Large intestine (tissue), 3 donors: ENCODE results near the gene PTCD3. TPM values are rescaled to one million over a fixed set of nuclear protein-coding genes. Genes with fewer than 3 reads are reported as not detected.
A peak's percentile ranks its signal among the peaks of the same experiment; 100 is the strongest.

Experiments used
- DNase-seq, 2 donors: peaks; one replicate each; pipeline versions ENCODE4 v3.0.0 to v3.0.0-alpha.2; 2013
- H3K27ac ChIP-seq: one replicate; pipeline ENCODE4 v1.5.1; 2013; ENCODE audit warnings: low read length
- H3K27me3 ChIP-seq: 2 replicates; pipeline ENCODE4 v1.6.1; 2013; ENCODE audit warnings: low read length; ENCODE audit not compliant: control insufficient read depth, insufficient read depth
- H3K36me3 ChIP-seq: 2 replicates; pipeline ENCODE4 v1.6.1; 2013; ENCODE audit warnings: low read length; ENCODE audit not compliant: control insufficient read depth, insufficient read depth
- H3K4me1 ChIP-seq: one replicate; pipeline ENCODE4 v1.6.1; 2013; ENCODE audit warnings: low read length; ENCODE audit not compliant: control insufficient read depth, insufficient read depth
- H3K4me3 ChIP-seq: one replicate; pipeline ENCODE4 v1.5.1; 2013; ENCODE audit warnings: low read length
- H3K9me3 ChIP-seq: one replicate; pipeline ENCODE4 v1.6.1; 2013; ENCODE audit warnings: mild to moderate bottlenecking, low read depth, low read length, moderate library complexity; ENCODE audit not compliant: control insufficient read depth
- WGBS: methylation state at CpG from one replicate; pipeline ENCODE4 v1.1.5; 2013; ENCODE audit warnings: low lambda C conversion rate; ENCODE audit not compliant: insufficient coverage; 5-methylcytosine and 5-hydroxymethylcytosine counted together
- polyA plus RNA-seq: library from polyadenylated mRNA; unstranded; fragments of 120-200 nt; gene quantifications from one replicate; pipeline ENCODE4 v1.2.1, GENCODE V29; 2013

PTCD3 gene
- polyA plus RNA-seq, 1 donor, result 110 TPM

- Histone ChIP-seq H3K27me3 (no peaks in the 10 kb centered on the region), H3K4me1 (no peaks in the 10 kb centered on the region), H3K36me3 (peaks cover 77% of the 10 kb centered on the region)
Measured at GRCh38 chr2:86142436-86143257, 36.6 kb downstream of the PTCD3 start.

DNA sequence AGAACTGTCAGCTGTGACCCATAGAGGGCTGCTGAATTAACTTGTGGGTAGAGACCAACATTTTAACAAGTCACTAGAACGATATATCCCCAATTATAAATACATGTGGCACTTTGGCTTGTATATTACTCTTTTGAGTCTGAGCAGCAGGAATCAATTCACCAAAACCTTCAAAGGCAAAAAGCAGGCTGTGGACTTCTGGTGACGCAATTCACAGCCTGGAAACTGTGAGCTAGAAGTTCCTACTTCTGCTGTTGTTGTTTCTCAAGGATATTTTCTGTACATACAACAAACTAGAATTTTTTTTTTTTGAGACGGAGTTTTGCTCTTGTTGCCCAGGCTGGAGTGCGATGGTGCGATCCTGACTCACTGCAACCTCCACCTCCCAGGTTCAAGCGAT, 37.3 kb downstream of the PTCD3 start:
- no CpG with 5 or more reads among the region's 6 CpGs for WGBS
- no peak for DNase-seq
- peaks cover 77% of the 10 kb centered on the region for H3K36me3 ChIP-seq

More at GRCh38 chr2:86142436-86143257, 36.6 kb downstream of the PTCD3 start:
- Histone ChIP-seq H3K4me3 (no peak overlapping the region), H3K9me3 (no peaks in the 10 kb centered on the region), H3K27ac (no peak overlapping the region)
- DNase-seq, result no peak
- 67% methylated on average over 1 of the region's 3 CpGs for WGBS

DNA sequence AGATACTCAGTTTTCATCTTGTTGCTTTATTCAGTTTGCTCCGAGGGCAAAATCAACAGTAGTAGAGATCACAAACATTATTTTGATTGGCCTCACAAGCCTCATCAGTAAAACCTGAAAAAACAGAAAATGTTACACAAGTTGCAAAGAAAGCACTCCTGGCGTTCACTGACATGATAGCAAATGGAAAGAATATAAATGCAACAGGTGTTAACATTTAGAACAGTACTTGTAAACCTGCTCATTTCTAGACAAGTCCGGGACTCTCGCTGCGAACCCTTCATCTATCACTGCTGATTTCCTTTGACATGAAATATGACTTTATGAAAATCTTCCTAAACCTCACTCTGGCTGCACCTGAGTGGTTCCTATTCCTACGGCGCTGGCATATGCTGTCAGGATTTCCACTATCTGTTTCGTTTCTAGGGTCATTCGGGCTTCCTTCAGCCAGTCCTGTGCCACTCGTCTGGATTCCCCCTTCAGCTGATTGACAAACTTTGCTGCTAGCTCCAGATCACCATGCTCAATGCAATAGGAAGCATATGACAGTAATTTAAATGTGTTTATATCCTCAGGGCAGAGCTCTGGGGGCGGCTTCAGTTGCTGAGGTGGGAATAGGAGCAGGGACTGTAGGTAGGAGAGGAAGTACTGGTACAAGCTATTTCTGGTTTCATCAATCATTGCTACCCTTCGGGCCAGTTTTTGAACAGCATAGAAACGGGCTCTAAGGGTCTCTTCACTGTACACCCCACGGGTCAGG, 38.1 kb downstream of the PTCD3 start:
- Histone ChIP-seq H3K27me3 (no peaks in the 10 kb centered on the region), H3K27ac (no peak overlapping the region), H3K4me3 (no peak overlapping the region), H3K4me1 (no peaks in the 10 kb centered on the region), H3K9me3 (no peaks in the 10 kb centered on the region), H3K36me3 (peaks cover 75% of the 10 kb centered on the region)
- no peak for DNase-seq
- WGBS, result 93% methylated on average over 3 of the region's 14 CpGs

More for the DNA sequence above, 37.3 kb downstream of the PTCD3 start:
- Histone ChIP-seq H3K27me3 (no peaks in the 10 kb centered on the region), H3K27ac (no peak overlapping the region), H3K4me1 (no peaks in the 10 kb centered on the region), H3K9me3 (no peaks in the 10 kb centered on the region), H3K4me3 (no peak overlapping the region)

DNA sequence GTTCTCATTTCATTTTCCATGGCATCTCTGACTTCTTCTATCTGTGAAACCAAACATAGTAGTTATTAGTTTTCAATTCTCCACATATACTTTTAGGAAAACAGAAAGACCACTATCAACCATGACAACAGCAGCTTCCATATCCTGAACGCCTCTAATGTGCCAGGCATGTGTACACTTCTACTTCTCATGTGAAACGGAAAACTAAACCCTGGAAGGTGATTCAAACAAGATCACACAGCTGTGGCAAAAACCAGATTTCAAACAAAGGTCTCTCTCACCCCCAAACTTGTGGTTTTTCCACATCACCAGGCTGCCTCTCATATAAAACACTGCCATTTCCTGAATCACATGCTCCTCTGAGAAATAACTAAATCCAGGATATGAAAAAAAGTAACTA, 41.8 kb downstream of the PTCD3 start:
- Histone ChIP-seq H3K27me3 (no peaks in the 10 kb centered on the region), H3K36me3 (peaks cover 71% of the 10 kb centered on the region), H3K4me1 (no peaks in the 10 kb centered on the region), H3K9me3 (no peaks in the 10 kb centered on the region), H3K4me3 (no peak overlapping the region), H3K27ac (no peak overlapping the region)
- WGBS, result 100% methylated on average over 1 of the region's 2 CpGs
- DNase-seq, result no peak

GRCh38 chr2:86150502-86150901, 44.5 kb downstream of the PTCD3 start:
- no peaks in the 10 kb centered on the region for H3K9me3 ChIP-seq
- H3K27me3 ChIP-seq, result no peaks in the 10 kb centered on the region
- peaks cover 60% of the 10 kb centered on the region for H3K36me3 ChIP-seq
- no peak overlapping the region for H3K27ac ChIP-seq
- H3K4me3 ChIP-seq, result no peak overlapping the region
- no CpG with 5 or more reads among the region's 2 CpGs for WGBS
- H3K4me1 ChIP-seq, result no peaks in the 10 kb centered on the region
- DNase-seq, result no peak

- Histone ChIP-seq H3K36me3 (peaks cover 58% of the 10 kb centered on the region), H3K9me3 (no peaks in the 10 kb centered on the region), H3K4me3 (no peak overlapping the region), H3K27ac (peak overlapping the region; percentile 4), H3K4me1 (no peaks in the 10 kb centered on the region), H3K27me3 (no peaks in the 10 kb centered on the region)
- DNase-seq, result peak; percentile 35 to 59
- WGBS, result 33% methylated on average over 1 of the region's 2 CpGs
Measured at GRCh38 chr2:86157009-86157556, 51.0 kb downstream of the PTCD3 start.

DNA sequence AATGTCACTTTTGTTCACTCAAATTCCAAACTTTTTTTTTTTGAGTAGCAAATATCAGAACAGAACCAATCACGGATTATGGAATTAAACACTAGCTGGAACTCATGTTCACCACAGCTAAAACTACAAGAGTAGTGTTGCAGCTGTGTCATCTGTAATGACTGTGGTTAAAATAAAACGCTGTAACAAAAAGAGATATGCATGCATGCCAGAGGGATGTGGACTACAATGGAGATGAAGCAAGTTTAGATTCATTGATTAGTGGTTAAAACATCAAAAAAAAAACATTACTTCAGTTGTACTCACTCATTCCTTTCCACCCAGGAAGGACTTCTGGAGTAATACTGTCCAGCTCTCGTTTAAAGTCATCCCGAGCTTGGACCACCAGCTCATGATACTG, 52.3 kb downstream of the PTCD3 start:
- Histone ChIP-seq H3K9me3 (no peaks in the 10 kb centered on the region), H3K36me3 (peaks cover 69% of the 10 kb centered on the region), H3K4me3 (no peak overlapping the region), H3K4me1 (no peaks in the 10 kb centered on the region), H3K27ac (no peak overlapping the region), H3K27me3 (no peaks in the 10 kb centered on the region)
- no peak for DNase-seq
- WGBS, result 100% methylated on average over 2 of the region's 4 CpGs

DNA sequence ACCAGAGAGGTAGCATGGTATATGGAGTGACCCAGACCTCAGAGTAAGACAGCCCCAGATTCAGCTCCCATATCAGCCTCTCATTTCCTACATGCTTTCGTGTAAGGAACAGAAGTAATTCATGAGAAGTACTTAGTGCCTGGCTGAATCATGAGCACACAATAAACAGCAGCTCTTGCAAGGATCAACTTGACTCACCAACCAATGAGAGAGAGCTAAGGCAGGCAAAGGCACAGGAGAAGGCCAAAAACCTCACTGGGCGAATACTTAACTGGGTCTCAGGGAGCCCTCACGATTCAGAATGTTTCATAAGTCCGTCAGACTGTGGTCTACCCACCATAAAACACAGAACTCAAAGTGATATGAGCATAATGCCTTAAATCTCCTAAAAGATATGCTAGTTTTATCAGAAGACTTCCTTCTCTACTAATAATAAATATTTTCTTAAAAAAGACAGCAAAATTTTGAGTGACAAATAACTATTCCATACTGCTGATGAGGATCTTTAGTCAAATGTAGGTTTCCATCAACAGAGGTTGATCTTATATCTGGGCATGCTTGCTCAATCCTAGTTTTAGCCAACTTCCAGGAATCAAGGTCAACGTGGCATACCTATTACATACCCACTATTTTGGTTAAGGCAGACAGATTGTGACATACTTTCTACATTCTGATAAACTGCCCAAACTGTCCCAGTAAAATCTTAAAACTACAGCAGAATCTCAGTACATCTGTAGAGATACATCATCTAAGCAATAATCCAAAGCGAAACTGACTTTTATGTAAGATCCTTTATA, 54.3 kb downstream of the PTCD3 start:
- no peak overlapping the region for H3K27ac ChIP-seq
- H3K27me3 ChIP-seq, result no peaks in the 10 kb centered on the region
- H3K9me3 ChIP-seq, result no peaks in the 10 kb centered on the region
- no peak overlapping the region for H3K4me3 ChIP-seq
- no peak for DNase-seq
- WGBS, result 92% methylated on average over 2 of the region's 6 CpGs
- peaks cover 76% of the 10 kb centered on the region for H3K36me3 ChIP-seq
- H3K4me1 ChIP-seq, result no peaks in the 10 kb centered on the region

- DNase-seq, result no peak
- no peak overlapping the region for H3K27ac ChIP-seq
- no peak overlapping the region for H3K4me3 ChIP-seq
- WGBS, result 94% methylated on average over 2 of the region's 4 CpGs
- no peaks in the 10 kb centered on the region for H3K9me3 ChIP-seq
- H3K36me3 ChIP-seq, result peaks cover 30% of the 10 kb centered on the region
- H3K4me1 ChIP-seq, result no peaks in the 10 kb centered on the region
- no peaks in the 10 kb centered on the region for H3K27me3 ChIP-seq
Measured at GRCh38 chr2:86170449-86170848, 64.4 kb downstream of the PTCD3 start.

GRCh38 chr2:86171295-86171694, 65.3 kb downstream of the PTCD3 start:
- H3K9me3 ChIP-seq, result no peaks in the 10 kb centered on the region
- no peak overlapping the region for H3K27ac ChIP-seq
- WGBS, result no CpG with 5 or more reads among the region's 3 CpGs
- no peaks in the 10 kb centered on the region for H3K4me1 ChIP-seq
- no peak for DNase-seq
- H3K36me3 ChIP-seq, result peaks cover 32% of the 10 kb centered on the region
- H3K4me3 ChIP-seq, result no peak overlapping the region
- no peaks in the 10 kb centered on the region for H3K27me3 ChIP-seq
